ENCODE results near the gene ADRB1. TPM values are rescaled to one million over a fixed set of nuclear protein-coding genes. Genes with fewer than 3 reads are reported as not detected.

ADRB1 gene
- total and polyA plus RNA-seq, 2 of the 4 experiments (the other 2 are of a cell fraction), result not detected

DNA sequence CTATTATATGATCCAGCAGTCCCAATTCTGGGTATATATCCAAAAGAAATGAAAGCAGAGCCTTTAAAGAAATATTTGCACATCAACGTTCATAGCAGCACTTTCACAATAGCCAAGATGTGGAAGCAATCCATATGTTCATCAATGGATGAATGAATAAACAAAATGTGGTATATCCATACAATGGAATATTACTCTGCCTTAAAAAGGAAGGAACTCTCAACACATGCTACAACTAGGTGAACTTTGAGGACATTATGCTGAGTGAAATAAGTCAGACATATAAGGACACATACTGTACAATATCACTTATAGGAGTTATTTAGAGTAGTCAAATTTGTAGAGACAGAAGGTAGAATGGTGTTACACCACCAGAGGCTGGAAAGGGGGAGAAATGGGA, 28.0 kb upstream of the ADRB1 start:
- no peak overlapping the region for H3K23ac ChIP-seq (ENCODE audit: low read depth, low read length)
- no CpG with 5 or more reads among the region's 1 CpG for WGBS, 2 experiments (ENCODE audit: extremely low coverage in 2 of 2, insufficient read length in 1 of 2)
- intact Hi-C loops (cut with micrococcal nuclease), result no loop called here
- H2AFZ ChIP-seq (replicated peaks; ENCODE audit: low read length, poor library complexity), result no peak overlapping the region
- H4K5ac ChIP-seq (ENCODE audit: low read depth, low read length), result no peak overlapping the region
- no peak overlapping the region for H3K4me2 ChIP-seq (ENCODE audit: low read depth, low read length)
- H3K9ac ChIP-seq (ENCODE audit: low read depth, low read length), result no peak overlapping the region
- TF ChIP-seq MXI1 (IDR thresholded peaks at IDR 0.05; ENCODE audit: borderline replicate concordance, low read depth, low read length), result no peak
- no peak for TF ChIP-seq NFE2L2 (IDR thresholded peaks at IDR 0.05; ENCODE audit: low read depth, low read length)
- TF ChIP-seq CHD1 (IDR thresholded peaks at IDR 0.05; ENCODE audit: low read depth, low read length), result no peak
- TF ChIP-seq POLR2A (IDR thresholded peaks at IDR 0.05; ENCODE audit: low read depth, low read length), result no peak
- TF ChIP-seq MAFK (IDR thresholded peaks at IDR 0.05; ENCODE audit: low read depth, low read length), result no peak
- no peak for TF ChIP-seq CEBPB (IDR thresholded peaks at IDR 0.05; ENCODE audit: low read depth, low read length)
- no peak for TF ChIP-seq SMC3 (IDR thresholded peaks at IDR 0.05; ENCODE audit: low read depth, low read length)
- no peak for TF ChIP-seq BHLHE40 (IDR thresholded peaks at IDR 0.05; ENCODE audit: low read depth, low read length)
- TF ChIP-seq FOS (IDR thresholded peaks at IDR 0.05; ENCODE audit: low read depth, low read length), result no peak
- no peak for TF ChIP-seq MAZ (IDR thresholded peaks at IDR 0.05; ENCODE audit: borderline replicate concordance, low read depth, low read length)
- no peak for TF ChIP-seq CTCF (conservative IDR thresholded peaks at IDR 0.05; ENCODE audit: low read depth, low read length)
- TF ChIP-seq RCOR1 (IDR thresholded peaks at IDR 0.05; ENCODE audit: insufficient replicate concordance, low read length), result no peak
- TF ChIP-seq USF2 (IDR thresholded peaks at IDR 0.05; ENCODE audit: low read depth, low read length), result no peak
- no peak for TF ChIP-seq RAD21 (IDR thresholded peaks at IDR 0.05; ENCODE audit: low read length)
- TF ChIP-seq RFX5 (IDR thresholded peaks at IDR 0.05; ENCODE audit: low read depth, low read length), result no peak
- no peak for TF ChIP-seq ELK1 (IDR thresholded peaks at IDR 0.05; ENCODE audit: borderline replicate concordance, low read depth, low read length)
- ChIA-PET POLR2A (ENCODE audit: unreplicated experiment) (no interaction called here), CTCF (no interaction called here)
- no peak overlapping the region for H2BK120ac ChIP-seq (ENCODE audit: low read depth, low read length)
- peaks cover 2% of the 10 kb centered on the region for H3K27me3 ChIP-seq (ENCODE audit: control insufficient read depth, insufficient read depth, low read length)
- H3K56ac ChIP-seq (ENCODE audit: extremely low read depth, insufficient read depth, low read length), result no peak overlapping the region
- dilution Hi-C loops (cut with HindIII; ENCODE audit: low sequenced_read_pairs, unreplicated experiment), result no loop called here
- H2BK15ac ChIP-seq (ENCODE audit: low read depth, low read length), result no peak overlapping the region
- H2AK5ac ChIP-seq (ENCODE audit: low read depth, low read length), result no peak overlapping the region
- no peaks in the 10 kb centered on the region for H3K36me3 ChIP-seq (ENCODE audit: control insufficient read depth, insufficient read depth, low read length)
- H3K14ac ChIP-seq (replicated peaks; ENCODE audit: low read depth, low read length), result no peak overlapping the region
- no peaks in the 10 kb centered on the region for H3K79me1 ChIP-seq (ENCODE audit: low read depth in 1 of 2, low read length in 2 of 2)
- ATAC-seq (ENCODE audit: low read depth) (no peak), DNase-seq (no peak)
- no peaks in the 10 kb centered on the region for H3K9me1 ChIP-seq (ENCODE audit: insufficient read depth, low read length)
- no peak overlapping the region for H3K4me3 ChIP-seq (ENCODE audit: insufficient read depth, low read depth, low read length)
- H3K18ac ChIP-seq (ENCODE audit: low read depth, low read length), result no peak overlapping the region
- no peak overlapping the region for H3K4ac ChIP-seq (ENCODE audit: low read depth, low read length)
- no peak overlapping the region for H2BK5ac ChIP-seq (ENCODE audit: low read depth, low read length, poor library complexity, severe bottlenecking)
- H2BK20ac ChIP-seq (ENCODE audit: low read depth, low read length), result no peak overlapping the region
- no peak overlapping the region for H2AK9ac ChIP-seq (replicated peaks; ENCODE audit: low read depth, low read length, poor library complexity)
- H4K20me1 ChIP-seq (ENCODE audit: insufficient read depth, low read length), result no peaks in the 10 kb centered on the region
- no peak overlapping the region for H4K91ac ChIP-seq (ENCODE audit: insufficient read depth, low read depth, low read length)
- no peaks in the 10 kb centered on the region for H3K4me1 ChIP-seq (ENCODE audit: control insufficient read depth, insufficient read depth, low read length)
- no peak overlapping the region for H4K8ac ChIP-seq (ENCODE audit: low read depth in 2 of 2, low read length in 2 of 2)
- no peak overlapping the region for H3K27ac ChIP-seq (ENCODE audit: insufficient read depth, low read length)
- BruUV-seq (replicated peaks), result no TSS peak
- no peaks in the 10 kb centered on the region for H3K9me3 ChIP-seq (ENCODE audit: control insufficient read depth, insufficient read depth, low read length)
- in situ Hi-C loops (cut with MboI; ENCODE audit: low sequenced_read_pairs), result no loop called here
